Measurements from ENCODE around the gene RFX2. TPM values are rescaled to one million over a fixed set of nuclear protein-coding genes. Genes with fewer than 3 reads are reported as not detected.

Gene RFX2
- total and polyA plus RNA-seq, 7 donors, result 1.2 to 21.2 (median 14.3) TPM

DNA sequence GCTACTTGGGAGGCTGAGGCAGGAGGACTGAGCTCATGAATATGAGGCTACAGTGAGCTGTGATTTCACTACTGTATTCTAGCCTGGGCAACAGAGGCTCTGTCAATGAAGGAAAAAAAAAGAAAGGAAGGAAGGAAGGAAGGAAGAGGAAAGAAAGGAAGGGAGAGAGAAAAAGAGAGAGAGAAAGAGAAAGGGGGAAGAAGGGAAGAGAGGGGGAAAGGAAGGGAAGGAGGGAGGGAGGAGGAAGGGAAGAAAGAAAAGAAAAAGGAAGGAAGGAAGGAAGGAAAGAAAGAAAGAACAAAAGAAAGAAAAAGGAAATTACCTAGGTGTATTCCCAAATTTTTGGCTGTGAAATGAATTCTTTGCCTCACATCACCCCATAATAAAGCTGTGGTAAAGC, 7.2 kb upstream of the RFX2 start:
- TF ChIP-seq POLR2AphosphoS5 (IDR thresholded peaks at IDR 0.05), result no peak
- TF ChIP-seq CTCF (IDR thresholded peaks at IDR 0.05), result no peak
- TF ChIP-seq POLR2A (IDR thresholded peaks at IDR 0.05), result no peak
- no peak for TF ChIP-seq EP300 (IDR thresholded peaks at IDR 0.05)

DNA sequence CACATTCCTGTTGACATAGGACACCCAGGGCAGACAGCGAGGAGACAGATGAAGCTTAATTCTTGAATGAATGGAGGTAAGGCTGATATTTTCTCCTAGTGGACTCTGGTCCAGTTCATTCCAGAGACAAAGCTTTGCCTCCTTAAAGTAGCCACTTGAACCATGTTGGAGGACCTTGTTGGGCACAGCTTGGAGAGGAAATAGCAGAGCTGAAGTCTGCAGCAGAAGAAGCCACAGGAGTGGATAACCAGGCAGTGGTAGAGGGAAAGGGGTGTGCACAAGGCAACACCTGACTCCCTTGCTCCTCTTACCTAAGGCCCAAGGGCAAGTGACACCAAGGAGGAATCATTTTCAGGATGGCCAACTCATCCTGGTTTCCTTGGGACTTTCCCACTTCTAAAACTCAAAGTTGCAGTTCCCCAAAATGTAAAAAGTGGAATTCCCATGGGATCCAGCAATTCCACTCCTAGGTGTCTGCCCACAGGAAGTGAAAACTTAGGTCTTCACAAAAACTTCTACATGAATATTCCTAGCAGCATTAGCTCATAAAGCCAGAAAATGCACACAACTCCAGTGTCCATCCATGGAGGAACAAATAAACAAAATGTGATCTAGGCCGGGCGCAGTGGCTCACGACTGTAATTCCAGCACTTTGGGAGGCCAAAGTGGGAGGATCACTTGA, 6.6 kb upstream of the RFX2 start:
- Histone ChIP-seq H3K27ac (no peak overlapping the region), H3K4me1 (no peaks in the 10 kb centered on the region), H3K4me3 (no peak overlapping the region), H3K27me3 (no peaks in the 10 kb centered on the region), H3K9me3 (peaks cover 0 to 3% (median 0%) of the 10 kb centered on the region in 4 donors), H3K36me3 (no peaks in the 10 kb centered on the region)
- TF ChIP-seq POLR2A (IDR thresholded peaks at IDR 0.05) (no peak), POLR2AphosphoS5 (IDR thresholded peaks at IDR 0.05) (no peak), CTCF (IDR thresholded peaks at IDR 0.05) (no peak), EP300 (IDR thresholded peaks at IDR 0.05) (no peak)
- peak; percentile 9 for DNase-seq
- 95 to 98% methylated on average over 4 of the region's 4 CpGs for WGBS, 2 donors
- intact Hi-C loops (cut with DNase I), result no loop called here

More for the DNA sequence above, 7.2 kb upstream of the RFX2 start:
- Histone ChIP-seq H3K4me3 (no peak overlapping the region), H3K27me3 (no peaks in the 10 kb centered on the region), H3K27ac (no peak overlapping the region), H3K4me1 (no peaks in the 10 kb centered on the region), H3K9me3 (peaks cover 0 to 3% (median 0%) of the 10 kb centered on the region in 4 donors), H3K36me3 (no peaks in the 10 kb centered on the region)
- DNase-seq, result no peak
- intact Hi-C loops (cut with DNase I), result no loop called here

DNA sequence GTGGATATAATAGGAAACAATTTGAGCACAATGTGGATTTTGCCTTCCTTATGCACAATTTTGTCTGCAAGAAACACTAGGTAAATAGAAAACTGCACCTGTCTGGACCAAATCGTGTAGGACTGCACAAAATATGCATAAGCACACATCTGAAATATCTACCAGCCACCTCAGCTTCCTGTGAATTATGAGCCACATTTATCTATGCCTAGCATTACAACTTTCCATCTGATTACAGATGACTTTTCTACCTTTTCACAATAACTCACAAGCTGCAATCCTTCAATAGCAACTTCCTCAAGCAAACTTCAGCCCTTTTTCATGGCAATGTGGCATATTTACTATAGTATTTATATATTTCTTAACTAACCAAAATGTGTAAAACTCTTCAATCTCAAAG, 5.7 kb upstream of the RFX2 start:
- Histone ChIP-seq H3K4me1 (no peaks in the 10 kb centered on the region), H3K9me3 (peaks cover 0 to 3% (median 0%) of the 10 kb centered on the region in 4 donors), H3K36me3 (no peaks in the 10 kb centered on the region), H3K4me3 (no peak overlapping the region), H3K27me3 (no peaks in the 10 kb centered on the region), H3K27ac (no peak overlapping the region)
- intact Hi-C loops (cut with DNase I), result no loop called here
- DNase-seq, result no peak
- WGBS, 2 donors, result 17 to 36% methylated on average over 1 of the region's 1 CpG
- no peak for TF ChIP-seq EP300 (IDR thresholded peaks at IDR 0.05)
- TF ChIP-seq POLR2A (IDR thresholded peaks at IDR 0.05), result no peak
- no peak for TF ChIP-seq POLR2AphosphoS5 (IDR thresholded peaks at IDR 0.05)
- no peak for TF ChIP-seq CTCF (IDR thresholded peaks at IDR 0.05)

GRCh38 chr19:6113616-6114188, 3.4 kb upstream of the RFX2 start:
- no peak overlapping the region for H3K27ac ChIP-seq
- TF ChIP-seq CTCF (IDR thresholded peaks at IDR 0.05), result no peak
- TF ChIP-seq POLR2AphosphoS5 (IDR thresholded peaks at IDR 0.05), result no peak
- TF ChIP-seq POLR2A (IDR thresholded peaks at IDR 0.05), result no peak
- TF ChIP-seq EP300 (IDR thresholded peaks at IDR 0.05), result no peak
- intact Hi-C loops (cut with DNase I), result no loop called here
- WGBS, 2 donors, result 84 to 85% methylated on average over 15 of the region's 15 CpGs
- H3K4me1 ChIP-seq, result peaks cover 0 to 11% (median 6%) of the 10 kb centered on the region in 4 donors
- H3K36me3 ChIP-seq, result no peaks in the 10 kb centered on the region
- DNase-seq, result no peak
- H3K4me3 ChIP-seq, result no peak overlapping the region
- no peaks in the 10 kb centered on the region for H3K9me3 ChIP-seq
- no peaks in the 10 kb centered on the region for H3K27me3 ChIP-seq
